Measurements from ENCODE around the gene RIN3.

DNA sequence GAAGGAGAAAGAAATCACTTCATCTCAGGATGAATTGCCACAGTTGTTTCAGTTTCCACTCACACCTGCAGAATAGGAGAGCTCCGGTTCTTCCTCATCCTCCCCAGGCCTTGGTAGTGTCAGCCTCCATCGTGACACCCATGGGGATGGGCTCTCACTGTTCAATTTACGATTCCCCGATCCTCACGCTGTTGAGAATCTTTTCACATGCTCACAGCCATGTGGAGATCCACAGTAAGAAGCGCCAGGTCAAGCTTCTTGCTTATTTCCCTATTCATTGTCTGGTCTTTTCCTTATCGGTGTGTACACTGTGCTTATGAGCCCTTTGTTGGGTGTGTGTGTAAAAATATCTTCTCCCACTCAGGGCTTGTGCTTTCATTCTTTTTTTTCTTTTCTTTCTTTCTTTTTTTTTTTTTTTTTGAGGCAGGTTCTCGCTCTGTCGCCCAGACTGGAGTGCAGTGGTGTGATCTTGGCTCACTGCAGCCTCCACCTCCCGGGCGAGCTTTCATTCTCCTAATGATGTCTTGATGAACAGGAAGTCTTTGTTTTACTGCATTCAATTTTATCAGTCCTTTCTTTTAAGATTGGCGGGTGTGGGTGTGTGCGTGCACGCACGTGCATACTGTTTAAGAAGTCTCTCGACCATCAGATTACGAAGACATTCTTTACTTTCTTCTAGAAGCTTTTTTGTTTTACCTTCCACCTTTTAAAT is 21.5 kb downstream of the RIN3 start:
- no peak for TF ChIP-seq POLR2A (IDR thresholded peaks at IDR 0.05)
- TF ChIP-seq, protein P1, sequence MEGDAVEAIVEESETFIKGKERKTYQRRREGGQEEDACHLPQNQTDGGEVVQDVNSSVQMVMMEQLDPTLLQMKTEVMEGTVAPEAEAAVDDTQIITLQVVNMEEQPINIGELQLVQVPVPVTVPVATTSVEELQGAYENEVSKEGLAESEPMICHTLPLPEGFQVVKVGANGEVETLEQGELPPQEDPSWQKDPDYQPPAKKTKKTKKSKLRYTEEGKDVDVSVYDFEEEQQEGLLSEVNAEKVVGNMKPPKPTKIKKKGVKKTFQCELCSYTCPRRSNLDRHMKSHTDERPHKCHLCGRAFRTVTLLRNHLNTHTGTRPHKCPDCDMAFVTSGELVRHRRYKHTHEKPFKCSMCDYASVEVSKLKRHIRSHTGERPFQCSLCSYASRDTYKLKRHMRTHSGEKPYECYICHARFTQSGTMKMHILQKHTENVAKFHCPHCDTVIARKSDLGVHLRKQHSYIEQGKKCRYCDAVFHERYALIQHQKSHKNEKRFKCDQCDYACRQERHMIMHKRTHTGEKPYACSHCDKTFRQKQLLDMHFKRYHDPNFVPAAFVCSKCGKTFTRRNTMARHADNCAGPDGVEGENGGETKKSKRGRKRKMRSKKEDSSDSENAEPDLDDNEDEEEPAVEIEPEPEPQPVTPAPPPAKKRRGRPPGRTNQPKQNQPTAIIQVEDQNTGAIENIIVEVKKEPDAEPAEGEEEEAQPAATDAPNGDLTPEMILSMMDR (IDR thresholded peaks at IDR 0.05) = no peak
